Retina (tissue), 1 donor: ENCODE data around the gene DNAH3.
"Not testable (repeated sequence)": the region's sequence is repeated elsewhere in the genome, so short reads cannot be mapped to it uniquely, and the experiment has no call there.

ENCODE experiments used
- DNase-seq: peaks from one replicate; pipeline ENCODE4 v3.0.0-alpha.2; 2016

DNAH3 gene

GRCh38 chr16:20989496-20990070, 161.1 kb downstream of the DNAH3 start:
- DNase-seq: not testable (repeated sequence)

- no peak for DNase-seq
Measured at GRCh38 chr16:20987049-20987448, 163.6 kb downstream of the DNAH3 start.

- no peak for DNase-seq
Measured at GRCh38 chr16:20984019-20984418, 166.6 kb downstream of the DNAH3 start.

- no peak for DNase-seq
Measured at GRCh38 chr16:20976576-20976975, 174.1 kb downstream of the DNAH3 start.

GRCh38 chr16:20973201-20973600, 177.4 kb downstream of the DNAH3 start:
- DNase-seq: not testable (repeated sequence)

- no peak for DNase-seq
Measured at GRCh38 chr16:20971401-20971800, 179.2 kb downstream of the DNAH3 start.

GRCh38 chr16:20969386-20969785, 181.3 kb downstream of the DNAH3 start:
- DNase-seq: no peak

- no peak for DNase-seq
Measured at GRCh38 chr16:20968765-20969164, 181.9 kb downstream of the DNAH3 start.

GRCh38 chr16:20960899-20961298, 189.7 kb downstream of the DNAH3 start:
- DNase-seq: no peak

GRCh38 chr16:20957153-20957552, 193.5 kb downstream of the DNAH3 start:
- no peak for DNase-seq

- no peak for DNase-seq
Measured at GRCh38 chr16:20956319-20956718, 194.3 kb downstream of the DNAH3 start.

GRCh38 chr16:20954574-20954973, 196.1 kb downstream of the DNAH3 start:
- no peak for DNase-seq

GRCh38 chr16:20952139-20952920, 198.3 kb downstream of the DNAH3 start:
- DNase-seq: no peak

- DNase-seq: no peak
Measured at GRCh38 chr16:20950294-20950693, 200.4 kb downstream of the DNAH3 start.

GRCh38 chr16:20949660-20950059, 201.0 kb downstream of the DNAH3 start:
- no peak for DNase-seq

GRCh38 chr16:20948444-20948843, 202.2 kb downstream of the DNAH3 start:
- no peak for DNase-seq

GRCh38 chr16:20946015-20946629, 204.5 kb downstream of the DNAH3 start:
- no peak for DNase-seq

- DNase-seq: not testable (repeated sequence)
Measured at GRCh38 chr16:20945575-20945875, 205.1 kb downstream of the DNAH3 start.

- no peak for DNase-seq
Measured at GRCh38 chr16:20944861-20945574, 205.6 kb downstream of the DNAH3 start.

GRCh38 chr16:20942256-20942655, 208.4 kb downstream of the DNAH3 start:
- no peak for DNase-seq

- no peak for DNase-seq
Measured at GRCh38 chr16:20941636-20941926, 209.1 kb downstream of the DNAH3 start.

GRCh38 chr16:20940871-20941635, 209.6 kb downstream of the DNAH3 start:
- no peak for DNase-seq

GRCh38 chr16:20939611-20940010, 211.0 kb downstream of the DNAH3 start:
- no peak for DNase-seq
